SU-DHL-6 (cell line): Measurements from ENCODE around the gene SAPCD2.

Source experiments
- H2AFZ ChIP-seq: fragments of 200-600 bp; sonication (generic); 2 replicates; pipeline ENCODE4 v1.6.1; 2014; ENCODE audit warnings: low read depth, mild to moderate bottlenecking, moderate library complexity, mixed read lengths, antibody characterized with exemption, low read length; ENCODE audit not compliant: severe bottlenecking
- H3F3A ChIP-seq: fragments of 200-600 bp; shearing (Covaris generic); 2 replicates; pipeline ENCODE4 v1.6.0; 2016; ENCODE audit warnings: antibody characterized with exemption, mild to moderate bottlenecking; ENCODE audit not compliant: insufficient read depth
- H3K27ac ChIP-seq: fragments of 200-600 bp; sonication (generic); 2 replicates; pipeline ENCODE4 v1.5.1; 2016; ENCODE audit warnings: low read depth, mild to moderate bottlenecking, low read length, moderate library complexity, mixed read lengths
- H3K27me3 ChIP-seq: fragments of 200-600 bp; sonication (generic), shearing (Covaris generic); 2 replicates; pipeline ENCODE4 v1.6.0; 2014; ENCODE audit warnings: mild to moderate bottlenecking, low read length
- H3K36me3 ChIP-seq: fragments of 200-600 bp; sonication (generic); 2 replicates; pipeline ENCODE4 v1.6.1; 2014; ENCODE audit warnings: mild to moderate bottlenecking, low read length, mixed read lengths
- H3K4me2 ChIP-seq: fragments of 300-600, 200-600 bp; shearing (Covaris generic), sonication (generic); 2 replicates; pipeline ENCODE4 v1.6.0; 2014; ENCODE audit warnings: low read length, low read depth, mild to moderate bottlenecking; ENCODE audit not compliant: poor library complexity, severe bottlenecking
- H3K4me3 ChIP-seq: fragments of 200-600 bp; sonication (generic); 2 replicates; pipeline ENCODE4 v1.5.1; 2014; ENCODE audit warnings: antibody characterized with exemption, low read length, mild to moderate bottlenecking, mixed read lengths; ENCODE audit not compliant: insufficient read depth, poor library complexity, severe bottlenecking
- H3K79me2 ChIP-seq: fragments of 200-600 bp; sonication (generic); 2 replicates; pipeline ENCODE4 v1.6.1; 2014; ENCODE audit warnings: mild to moderate bottlenecking, low read length, moderate library complexity; ENCODE audit not compliant: insufficient read depth
- H3K9ac ChIP-seq: fragments of 200-600 bp; sonication (generic); 2 replicates; pipeline ENCODE4 v1.7.0; 2014; ENCODE audit warnings: mild to moderate bottlenecking, low read length
- H3K9me2 ChIP-seq: fragments of 200-600 bp; sonication (generic); replicated peaks from 2 replicates; pipeline ENCODE4 v1.6.1; 2014; ENCODE audit warnings: low read length; ENCODE audit not compliant: insufficient read depth
- H3K9me3 ChIP-seq: fragments of 200-600 bp; sonication (generic); 2 replicates; pipeline ENCODE4 v1.6.1; 2014; ENCODE audit warnings: low read length, mixed read lengths; ENCODE audit not compliant: insufficient read depth
- H4K20me1 ChIP-seq: fragments of 200-600 bp; sonication (generic); 2 replicates; pipeline ENCODE4 v1.6.1; 2014; ENCODE audit warnings: low read depth, mild to moderate bottlenecking, antibody characterized with exemption, low read length, moderate library complexity, mixed read lengths
- CTCF ChIP-seq: fragments of 200-600 bp; sonication (generic); IDR thresholded peaks from one replicate; pipeline ENCODE4 v1.5.1; 2017; ENCODE audit warnings: antibody characterized with exemption, mild to moderate bottlenecking, low read length, moderate library complexity; ENCODE audit not compliant: insufficient read depth, poor library complexity, severe bottlenecking
- EZH2phosphoT487 ChIP-seq: fragments of 200-600 bp; sonication (generic), shearing (Covaris generic); conservative IDR thresholded peaks from 2 replicates; pipeline ENCODE4 v1.6.1; 2018; ENCODE audit warnings: mild to moderate bottlenecking, antibody characterized with exemption, low read length, moderate library complexity, mixed read lengths

The SAPCD2 gene

GRCh38 chr9:137079401-137079787, 9.0 kb upstream of the SAPCD2 start:
- Histone ChIP-seq H3K36me3 (no peaks in the 10 kb centered on the region), H3K4me3 (no peak overlapping the region), H3F3A (peaks cover 14% of the 10 kb centered on the region), H3K9me3 (no peaks in the 10 kb centered on the region), H3K9me2 (no peaks in the 10 kb centered on the region), H3K79me2 (peaks cover 11% of the 10 kb centered on the region; the same call in 1 of the 2 replicates), H3K27me3 (no peaks in the 10 kb centered on the region), H4K20me1 (no peaks in the 10 kb centered on the region), H3K9ac (no peak overlapping the region), H2AFZ (no peak overlapping the region), H3K27ac (no peak overlapping the region), H3K4me2 (no peak overlapping the region)
- TF ChIP-seq CTCF (no peak), EZH2phosphoT487 (no peak)

GRCh38 chr9:137078701-137079400, 8.5 kb upstream of the SAPCD2 start:
- Histone ChIP-seq H3K9ac (no peak overlapping the region), H3K4me3 (no peak overlapping the region), H3K27me3 (no peaks in the 10 kb centered on the region), H3K4me2 (peak overlapping the region; percentile 72), H3K36me3 (no peaks in the 10 kb centered on the region), H3F3A (peaks cover 14% of the 10 kb centered on the region), H4K20me1 (no peaks in the 10 kb centered on the region), H3K27ac (no peak overlapping the region), H3K9me2 (no peaks in the 10 kb centered on the region), H3K79me2 (peaks cover 11% of the 10 kb centered on the region; the same call in 1 of the 2 replicates), H2AFZ (no peak overlapping the region), H3K9me3 (no peaks in the 10 kb centered on the region)
- TF ChIP-seq CTCF (no peak), EZH2phosphoT487 (no peak)

GRCh38 chr9:137077758-137078693, 7.7 kb upstream of the SAPCD2 start:
- no peaks in the 10 kb centered on the region for H3K27me3 ChIP-seq
- peak overlapping the region; percentile 50 for H2AFZ ChIP-seq
- H3F3A ChIP-seq: peaks cover 14% of the 10 kb centered on the region; the same call in 1 of the 2 replicates
- H3K4me2 ChIP-seq: peak overlapping the region; percentile 72
- peak overlapping the region; percentile 83 for H3K9ac ChIP-seq
- H3K9me3 ChIP-seq: no peaks in the 10 kb centered on the region
- TF ChIP-seq CTCF (no peak), EZH2phosphoT487 (no peak)
- H3K4me3 ChIP-seq: peak overlapping the region; percentile 89
- H3K79me2 ChIP-seq: peaks cover 11% of the 10 kb centered on the region; the same call in 1 of the 2 replicates
- no peaks in the 10 kb centered on the region for H3K9me2 ChIP-seq
- no peaks in the 10 kb centered on the region for H4K20me1 ChIP-seq
- peak overlapping the region; percentile 44; the same call in 1 of the 2 replicates for H3K27ac ChIP-seq
- no peaks in the 10 kb centered on the region for H3K36me3 ChIP-seq
